ENCODE data around the gene RETNLB. TPM values are rescaled to one million over a fixed set of nuclear protein-coding genes. Genes with fewer than 3 reads are reported as not detected.

Gene RETNLB
- polyA plus RNA-seq, 1 donor (not counting 4 experiments of a cell fraction or from before 2014, with no cell fraction given), result not detected

- dilution Hi-C loops (cut with MboI; ENCODE audit: extremely low pct_ligation_motif_present, low sequenced_read_pairs), result no loop called here
These were observed 34.5 kb downstream of the RETNLB start for GRCh38 chr3:108722724-108723123.

DNA sequence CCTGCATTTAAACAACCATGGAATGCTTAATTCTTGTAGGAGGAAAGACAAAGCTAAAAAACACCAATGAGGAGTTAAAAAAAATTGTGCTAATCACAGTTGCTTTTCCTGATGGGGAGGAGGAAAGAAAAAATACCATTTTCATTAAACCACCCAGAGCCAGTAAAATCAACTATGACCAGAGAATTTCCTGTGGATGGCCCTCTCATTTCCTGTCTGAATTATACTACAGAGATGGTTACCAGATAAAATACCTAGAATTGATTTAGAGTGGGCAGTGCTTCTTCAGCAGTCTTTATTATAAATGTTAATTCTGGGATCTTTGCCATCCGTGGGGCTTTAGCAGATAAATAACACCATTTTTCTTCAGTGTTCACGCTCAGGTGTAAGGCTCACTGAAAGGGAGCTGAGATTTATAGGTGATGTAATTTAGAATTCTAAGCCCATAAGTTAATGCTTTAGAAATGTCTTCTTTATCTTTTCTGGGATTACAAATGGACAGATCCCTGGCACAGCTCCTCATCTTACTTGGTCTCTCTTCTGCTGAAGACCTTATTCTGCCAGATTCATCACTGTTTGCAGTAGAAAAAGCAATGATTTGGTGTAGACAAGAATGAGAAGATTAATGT is 37.9 kb downstream of the RETNLB start:
- dilution Hi-C loops (cut with MboI; ENCODE audit: extremely low pct_ligation_motif_present, low sequenced_read_pairs), result no loop called here
- Histone ChIP-seq H3K4me1 (ENCODE audit: control insufficient read depth, extremely low read depth, insufficient read depth, low read length) (no peaks in the 10 kb centered on the region), H3K36me3 (ENCODE audit: control insufficient read depth in 2 of 2, extremely low read depth in 1 of 2, insufficient read depth in 2 of 2, low read length in 2 of 2) (no peaks in the 10 kb centered on the region), H3K9me1 (ENCODE audit: control insufficient read depth, extremely low read depth, insufficient read depth, low read length) (no peaks in the 10 kb centered on the region), H4K20me1 (ENCODE audit: control insufficient read depth, extremely low read depth, insufficient read depth, low read length) (no peaks in the 10 kb centered on the region), H3K4me2 (ENCODE audit: control insufficient read depth, extremely low read depth, insufficient read depth, low read depth, low read length) (no peak overlapping the region), H3K27me3 (ENCODE audit: control insufficient read depth, extremely low read depth, insufficient read depth, low read length) (no peaks in the 10 kb centered on the region), H3K79me2 (ENCODE audit: control insufficient read depth, insufficient read depth, low read length) (no peaks in the 10 kb centered on the region), H3K9me3 (ENCODE audit: control insufficient read depth, low read depth, low read length) (no peaks in the 10 kb centered on the region), H3K4me3 (ENCODE audit: control insufficient read depth in 2 of 3, extremely low read depth in 1 of 3, insufficient read depth in 2 of 3, low read depth in 1 of 3, low read length in 3 of 3) (no peak overlapping the region), H3K9ac (ENCODE audit: control insufficient read depth, extremely low read depth, insufficient read depth, low read length) (no peak overlapping the region), H3K27ac (ENCODE audit: control insufficient read depth, insufficient read depth, low read length) (no peak overlapping the region), H2AFZ (ENCODE audit: control insufficient read depth, low read length) (no peak overlapping the region)
- no peak for DNase-seq (ENCODE audit: low read depth, low spot score)
- TF ChIP-seq CTCF (optimal IDR thresholded peaks at IDR 0.05 in 1 of 3, IDR thresholded peaks at IDR 0.05 in 1 of 3, conservative IDR thresholded peaks at IDR 0.05 in 1 of 3; ENCODE audit: extremely low read depth in 1 of 3, insufficient read depth in 2 of 3, low read length in 3 of 3), result no peak
- TF ChIP-seq EZH2 (IDR thresholded peaks at IDR 0.05; ENCODE audit: low read length), result no peak
- no peak for FAIRE-seq

More at GRCh38 chr3:108722724-108723123, 34.5 kb downstream of the RETNLB start:
- H3K4me2 ChIP-seq (ENCODE audit: control insufficient read depth, extremely low read depth, insufficient read depth, low read depth, low read length), result no peak overlapping the region
- H2AFZ ChIP-seq (ENCODE audit: control insufficient read depth, low read length), result no peak overlapping the region
- no peaks in the 10 kb centered on the region for H3K9me1 ChIP-seq (ENCODE audit: control insufficient read depth, extremely low read depth, insufficient read depth, low read length)
- FAIRE-seq (no peak), DNase-seq (ENCODE audit: low read depth, low spot score) (no peak)
- H3K27me3 ChIP-seq (ENCODE audit: control insufficient read depth, extremely low read depth, insufficient read depth, low read length), result no peaks in the 10 kb centered on the region
- H4K20me1 ChIP-seq (ENCODE audit: control insufficient read depth, extremely low read depth, insufficient read depth, low read length), result no peaks in the 10 kb centered on the region
- H3K9ac ChIP-seq (ENCODE audit: control insufficient read depth, extremely low read depth, insufficient read depth, low read length), result no peak overlapping the region
- H3K4me1 ChIP-seq (ENCODE audit: control insufficient read depth, extremely low read depth, insufficient read depth, low read length), result no peaks in the 10 kb centered on the region
- no peaks in the 10 kb centered on the region for H3K36me3 ChIP-seq (ENCODE audit: control insufficient read depth in 2 of 2, extremely low read depth in 1 of 2, insufficient read depth in 2 of 2, low read length in 2 of 2)
- no peaks in the 10 kb centered on the region for H3K79me2 ChIP-seq (ENCODE audit: control insufficient read depth, insufficient read depth, low read length)
- H3K9me3 ChIP-seq (ENCODE audit: control insufficient read depth, low read depth, low read length), result no peaks in the 10 kb centered on the region
- H3K27ac ChIP-seq (ENCODE audit: control insufficient read depth, insufficient read depth, low read length), result no peak overlapping the region
- no peak overlapping the region for H3K4me3 ChIP-seq (ENCODE audit: control insufficient read depth in 2 of 3, extremely low read depth in 1 of 3, insufficient read depth in 2 of 3, low read depth in 1 of 3, low read length in 3 of 3)
- no peak for TF ChIP-seq EZH2 (IDR thresholded peaks at IDR 0.05; ENCODE audit: low read length)
- no peak for TF ChIP-seq CTCF (optimal IDR thresholded peaks at IDR 0.05 in 1 of 3, IDR thresholded peaks at IDR 0.05 in 1 of 3, conservative IDR thresholded peaks at IDR 0.05 in 1 of 3; ENCODE audit: extremely low read depth in 1 of 3, insufficient read depth in 2 of 3, low read length in 3 of 3)
